ENCODE measurements around the gene CPB1.

- TF ChIP-seq CTCF (IDR thresholded peaks at IDR 0.05 in 8 of 11, conservative IDR thresholded peaks at IDR 0.05 in 3 of 11): no peak
- no peak for TF ChIP-seq POLR2A (IDR thresholded peaks at IDR 0.05)
- no peak for TF ChIP-seq POLR2AphosphoS5 (IDR thresholded peaks at IDR 0.05)
Observed at GRCh38 chr3:148840451-148840850, 12.8 kb downstream of the CPB1 start.

All from spleen (tissue), 7 donors.